Spleen (tissue), 7 donors: ENCODE measurements around the gene CDX4.

ENCODE experiments used
- CTCF ChIP-seq, 11 experiments: fragments of 200-600 bp in 7 of 11; fragments of 450-650 bp in 4 of 11; sonication (generic) in 4 of 11; IDR thresholded peaks in 8 of 11; conservative IDR thresholded peaks in 3 of 11; 1 replicate in 7 of 11; 2 replicates in 4 of 11; pipeline versions ENCODE4 v1.4.0 to v1.8.0; 2016 to 2021; ENCODE audit warnings: antibody characterized with exemption in 11 of 11, inconsistent platforms in 4 of 11, mild to moderate bottlenecking in 1 of 11
- POLR2A ChIP-seq, 3 donors: fragments of 450-650 bp; IDR thresholded peaks; one replicate each; pipeline ENCODE4 v1.5.1; 2017; ENCODE audit warnings: antibody characterized with exemption in 3 of 3, mild to moderate bottlenecking in 1 of 3
- POLR2AphosphoS5 ChIP-seq, 3 donors: sonication (generic); formaldehyde crosslinking; IDR thresholded peaks; one replicate each; pipeline ENCODE4 v1.5.1; 2017; ENCODE audit warnings: antibody characterized with exemption in 3 of 3
- donor health status: DM: no; HTN: no; CAD: no; lungs with moderate emphysema.
- donor health status: DM: no; HTN: no; CAD: no.
- donor health status: DM: no; HTN: no; CAD: no.

- TF ChIP-seq CTCF (IDR thresholded peaks at IDR 0.05 in 8 of 11, conservative IDR thresholded peaks at IDR 0.05 in 3 of 11) (no peak), POLR2A (IDR thresholded peaks at IDR 0.05) (no peak), POLR2AphosphoS5 (IDR thresholded peaks at IDR 0.05) (no peak)
Observed at GRCh38 chrX:73490661-73491060, 43.8 kb downstream of the CDX4 start.
